Measurements from ENCODE around the gene USP35.

- TF ChIP-seq ELF1 (IDR thresholded peaks at IDR 0.05) (no peak), EP300 (IDR thresholded peaks at IDR 0.05; ENCODE audit: borderline replicate concordance in 1 of 2, low read depth in 1 of 2, low read length in 1 of 2) (no peak)
These were observed 530 bp downstream of the USP35 start for GRCh38 chr11:78189174-78189724.

Measured in SK-N-SH (cell line).